H1 (cell line): ENCODE data around the gene RAP1GAP. TPM values are rescaled to one million over a fixed set of nuclear protein-coding genes. Genes with fewer than 3 reads are reported as not detected.

ENCODE experiments used
- ASH2L ChIP-seq: fragments of 200-600, 300-600 bp; sonication (generic); IDR thresholded peaks from one replicate; pipeline ENCODE4 v1.7.1; 2017; ENCODE audit warnings: low read length
- CBX8 ChIP-seq: fragments of 300-800, 300-1000 bp; sonication (generic); IDR thresholded peaks from 2 replicates; pipeline ENCODE4 v1.7.1; 2016; ENCODE audit warnings: low read depth, low read length, borderline replicate concordance
- CTBP2 ChIP-seq: IDR thresholded peaks from 2 replicates; pipeline ENCODE4 v1.7.0; 2011; ENCODE audit warnings: borderline replicate concordance, mild to moderate bottlenecking, moderate library complexity, mixed read lengths, low read length; ENCODE audit not compliant: insufficient read depth, insufficient read length
- FOSL1 ChIP-seq: IDR thresholded peaks from 2 replicates; pipeline ENCODE4 v1.6.1; 2011; ENCODE audit warnings: mild to moderate bottlenecking, low read depth, low read length, moderate library complexity; ENCODE audit not compliant: insufficient read depth
- KDM1A ChIP-seq: fragments of 200-600, 300-600 bp; sonication (generic); IDR thresholded peaks from 2 replicates; pipeline ENCODE4 v1.7.1; 2016; ENCODE audit warnings: mild to moderate bottlenecking, low read length, borderline replicate concordance
- KDM4A ChIP-seq: IDR thresholded peaks from one replicate; pipeline ENCODE4 v1.7.1; 2012; ENCODE audit warnings: low read depth, mild to moderate bottlenecking, moderate library complexity, low read length, inconsistent platforms; ENCODE audit not compliant: severe bottlenecking
- RXRA ChIP-seq: IDR thresholded peaks from 2 replicates; pipeline ENCODE4 v1.6.1; 2011; ENCODE audit warnings: low read depth, mild to moderate bottlenecking, low read length, moderate library complexity; ENCODE audit not compliant: insufficient read depth
- TAF7 ChIP-seq: optimal IDR thresholded peaks from 2 replicates; pipeline ENCODE3; 2011; ENCODE audit warnings: low read depth, mild to moderate bottlenecking, inconsistent platforms, low read length, moderate library complexity, borderline replicate concordance
- TEAD4 ChIP-seq: IDR thresholded peaks from 2 replicates; pipeline ENCODE4 v1.6.1; 2012; ENCODE audit warnings: low read depth, low read length, inconsistent platforms, mixed read lengths
- YY1 ChIP-seq: IDR thresholded peaks from 2 replicates; pipeline ENCODE4 v1.6.1; 2011; ENCODE audit warnings: low read depth, mild to moderate bottlenecking, low read length
- polyA plus RNA-seq, 7 experiments: library from polyadenylated mRNA; depleted of rRNA in 3 of 7; stranded (reverse) in 5 of 7; unstranded in 2 of 7; fragments of >200 nt in 5 of 7; fragments of 200-250 nt in 2 of 7; gene quantifications; 1 replicate in 5 of 7; 2 replicates in 1 of 7; 4 replicates in 1 of 7; pipeline versions ENCODE4 v1.2.1 to v1.2.3, GENCODE V29; 2011 to 2013; ENCODE audit warnings: missing spikeins in 2 of 7, mixed read lengths in 2 of 7
- total RNA-seq: library from RNA; stranded (reverse); fragmentation: NEBNext Ultra II Directional; extraction: Animal tissue kit (Norgen Biotek cat#: 25700); gene quantifications from 2 replicates; pipeline ENCODE4 v1.2.1, GENCODE V29; 2021
- TF ChIP-seq, protein P1 (sequence below): IDR thresholded peaks from 2 replicates; pipeline ENCODE4 v1.6.1; 2011; ENCODE audit warnings: low read depth, mild to moderate bottlenecking, low read length; ENCODE audit not compliant: insufficient read depth
- TF ChIP-seq, protein P2 (sequence below), 3 experiments: IDR thresholded peaks; 1 replicate in 2 of 3; 2 replicates in 1 of 3; pipeline versions ENCODE4 v1.5.1 to v1.6.1; 2011; ENCODE audit warnings: low read length in 3 of 3, mild to moderate bottlenecking in 3 of 3, inconsistent platforms in 2 of 3, low read depth in 1 of 3, moderate library complexity in 1 of 3; ENCODE audit not compliant: insufficient read depth in 1 of 3; ENCODE audit errors: control extremely low read depth in 1 of 3

The RAP1GAP gene
- total and polyA plus RNA-seq, 2 of the 8 experiments (the other 6 are each of a cell fraction or from before 2014, with no cell fraction given): 8.4 TPM

DNA sequence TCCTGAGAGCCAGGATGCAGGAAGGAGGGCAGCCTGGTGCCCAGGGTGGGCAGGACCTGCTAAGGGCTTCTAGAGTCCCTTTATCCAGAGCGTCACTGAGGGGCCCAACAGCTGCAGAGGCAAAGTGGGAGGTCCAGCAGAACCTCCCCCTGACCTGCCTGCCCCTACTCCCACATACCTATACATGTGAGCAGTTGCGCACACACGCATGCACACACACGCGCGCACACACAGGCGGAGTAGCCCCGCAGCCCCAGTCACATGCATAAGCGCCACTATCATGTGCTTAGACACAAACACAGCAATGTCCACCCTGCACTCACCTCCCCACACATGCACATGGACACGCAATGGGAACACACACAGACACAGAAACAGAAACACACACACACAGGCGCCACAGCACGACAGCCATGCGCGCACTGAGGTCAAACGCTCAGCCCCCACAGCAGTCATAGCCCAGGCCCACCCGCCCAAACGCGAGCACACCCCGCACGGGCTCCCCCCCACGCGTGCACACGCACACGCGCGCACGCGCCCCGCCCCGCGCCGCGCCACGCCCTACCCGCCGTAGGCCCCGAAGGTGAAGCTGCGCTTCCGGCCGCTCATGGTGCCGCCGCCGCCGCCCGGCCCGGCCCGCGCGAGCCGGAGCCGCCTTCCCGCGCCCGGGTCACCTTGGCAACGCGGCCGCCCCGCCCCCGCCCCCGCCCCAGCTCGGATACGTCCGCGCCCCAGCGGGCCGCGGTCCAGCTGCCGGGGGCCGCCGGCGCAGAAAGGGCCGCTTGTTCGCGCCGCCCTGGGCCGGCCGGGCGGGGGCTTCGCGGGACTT, 17.7 kb downstream of the RAP1GAP start (continued):
- no peak for TF ChIP-seq KDM4A
- TF ChIP-seq, protein P1, sequence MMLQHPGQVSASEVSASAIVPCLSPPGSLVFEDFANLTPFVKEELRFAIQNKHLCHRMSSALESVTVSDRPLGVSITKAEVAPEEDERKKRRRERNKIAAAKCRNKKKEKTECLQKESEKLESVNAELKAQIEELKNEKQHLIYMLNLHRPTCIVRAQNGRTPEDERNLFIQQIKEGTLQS: no peak
- TF ChIP-seq TAF7: no peak
- no peak for TF ChIP-seq YY1
- no peak for TF ChIP-seq FOSL1
- TF ChIP-seq TEAD4: 0 out of 2 replicates have a peak, but pooled peaks have one; percentile 5
- TF ChIP-seq, protein P2, sequence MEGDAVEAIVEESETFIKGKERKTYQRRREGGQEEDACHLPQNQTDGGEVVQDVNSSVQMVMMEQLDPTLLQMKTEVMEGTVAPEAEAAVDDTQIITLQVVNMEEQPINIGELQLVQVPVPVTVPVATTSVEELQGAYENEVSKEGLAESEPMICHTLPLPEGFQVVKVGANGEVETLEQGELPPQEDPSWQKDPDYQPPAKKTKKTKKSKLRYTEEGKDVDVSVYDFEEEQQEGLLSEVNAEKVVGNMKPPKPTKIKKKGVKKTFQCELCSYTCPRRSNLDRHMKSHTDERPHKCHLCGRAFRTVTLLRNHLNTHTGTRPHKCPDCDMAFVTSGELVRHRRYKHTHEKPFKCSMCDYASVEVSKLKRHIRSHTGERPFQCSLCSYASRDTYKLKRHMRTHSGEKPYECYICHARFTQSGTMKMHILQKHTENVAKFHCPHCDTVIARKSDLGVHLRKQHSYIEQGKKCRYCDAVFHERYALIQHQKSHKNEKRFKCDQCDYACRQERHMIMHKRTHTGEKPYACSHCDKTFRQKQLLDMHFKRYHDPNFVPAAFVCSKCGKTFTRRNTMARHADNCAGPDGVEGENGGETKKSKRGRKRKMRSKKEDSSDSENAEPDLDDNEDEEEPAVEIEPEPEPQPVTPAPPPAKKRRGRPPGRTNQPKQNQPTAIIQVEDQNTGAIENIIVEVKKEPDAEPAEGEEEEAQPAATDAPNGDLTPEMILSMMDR (IDR thresholded peaks at IDR 0.05; ENCODE audit: control extremely low read depth in 1 of 3, insufficient read depth in 1 of 3, low read depth in 1 of 3, low read length in 3 of 3): no peak
- no peak for TF ChIP-seq KDM1A
- no peak for TF ChIP-seq ASH2L
- no peak for TF ChIP-seq RXRA
- TF ChIP-seq CTBP2: no peak
- TF ChIP-seq CBX8: no peak
